Urinary bladder (tissue), 4 donors: Measurements from ENCODE around the gene TMEM200C. TPM values are rescaled to one million over a fixed set of nuclear protein-coding genes. Genes with fewer than 3 reads are reported as not detected.
A peak's percentile ranks its signal among the peaks of the same experiment; 100 is the strongest.

Experiments used
- DNase-seq: peaks from one replicate; pipeline ENCODE4 v3.0.0-alpha.2; 2015; ENCODE audit errors: extremely low spot score
- H3K27ac ChIP-seq: one replicate; pipeline ENCODE4 v1.5.1; 2013; ENCODE audit warnings: low read depth, mild to moderate bottlenecking, moderate library complexity
- H3K36me3 ChIP-seq: one replicate; pipeline ENCODE4 v1.6.1; 2013; ENCODE audit warnings: mild to moderate bottlenecking, moderate library complexity; ENCODE audit not compliant: insufficient read depth
- H3K4me1 ChIP-seq: one replicate; pipeline ENCODE4 v1.6.1; 2013; ENCODE audit warnings: mild to moderate bottlenecking, moderate library complexity; ENCODE audit not compliant: insufficient read depth
- H3K4me3 ChIP-seq: one replicate; pipeline ENCODE4 v1.5.1; 2013; ENCODE audit warnings: low read depth, low read length
- WGBS: extraction: QIAGEN DNeasy Blood & Tissue Kit; methylation state at CpG from one replicate; pipeline ENCODE4 v1.1.7; 2013; 5-methylcytosine and 5-hydroxymethylcytosine counted together
- polyA plus RNA-seq: library from polyadenylated mRNA; stranded (reverse); fragments of 200-250 nt; gene quantifications from one replicate; pipeline ENCODE4 v1.2.3, GENCODE V29; 2013
- total RNA-seq: library from RNA; depleted of rRNA; stranded (reverse); fragments of >200 nt; gene quantifications from one replicate; pipeline ENCODE4 v1.2.3, GENCODE V29; 2014
- donor health status: healthy with polysubstance abuse.
- donor health status: healthy.

Gene TMEM200C
- total and polyA plus RNA-seq, 2 donors: 1.3 to 2.2 TPM

GRCh38 chr18:5903386-5903785 is 8.1 kb upstream of the TMEM200C start:
- H3K27ac ChIP-seq: no peak overlapping the region
- H3K4me3 ChIP-seq: no peak overlapping the region
- H3K4me1 ChIP-seq: no peaks in the 10 kb centered on the region
- no peak for DNase-seq
- no peaks in the 10 kb centered on the region for H3K36me3 ChIP-seq
- 77% methylated on average over 10 of the region's 10 CpGs for WGBS

GRCh38 chr18:5900262-5900661 is 4.9 kb upstream of the TMEM200C start:
- Histone ChIP-seq H3K4me1 (no peaks in the 10 kb centered on the region), H3K36me3 (no peaks in the 10 kb centered on the region), H3K4me3 (no peak overlapping the region), H3K27ac (no peak overlapping the region)
- no peak for DNase-seq
- 61% methylated on average over 6 of the region's 6 CpGs for WGBS

- no peak for DNase-seq
- WGBS: 86% methylated on average over 3 of the region's 3 CpGs
- no peak overlapping the region for H3K27ac ChIP-seq
- no peak overlapping the region for H3K4me3 ChIP-seq
- H3K36me3 ChIP-seq: no peaks in the 10 kb centered on the region
- H3K4me1 ChIP-seq: no peaks in the 10 kb centered on the region
Measured at GRCh38 chr18:5899835-5900234, 4.5 kb upstream of the TMEM200C start.

- Histone ChIP-seq H3K36me3 (no peaks in the 10 kb centered on the region), H3K27ac (peak overlapping the region; percentile 74), H3K4me1 (no peaks in the 10 kb centered on the region), H3K4me3 (peak overlapping the region; percentile 69)
- WGBS: 2% methylated on average over 41 of the region's 41 CpGs
- DNase-seq: no peak
Measured at GRCh38 chr18:5895876-5896740, 786 bp upstream of the TMEM200C start.

- no peak for DNase-seq
- H3K36me3 ChIP-seq: no peaks in the 10 kb centered on the region
- 3% methylated on average over 56 of the region's 56 CpGs for WGBS
- H3K4me3 ChIP-seq: peak overlapping the region; percentile 69
- no peaks in the 10 kb centered on the region for H3K4me1 ChIP-seq
- no peak overlapping the region for H3K27ac ChIP-seq
Measured at GRCh38 chr18:5894611-5895298, 567 bp downstream of the TMEM200C start.

- no peaks in the 10 kb centered on the region for H3K36me3 ChIP-seq
- H3K27ac ChIP-seq: no peak overlapping the region
- no peaks in the 10 kb centered on the region for H3K4me1 ChIP-seq
- peak overlapping the region; percentile 69 for H3K4me3 ChIP-seq
- no peak for DNase-seq
- 26% methylated on average over 13 of the region's 13 CpGs for WGBS
Measured at GRCh38 chr18:5893956-5894610, 1.2 kb downstream of the TMEM200C start.

GRCh38 chr18:5892823-5893431 is 2.4 kb downstream of the TMEM200C start:
- no peak overlapping the region for H3K4me3 ChIP-seq
- no peak for DNase-seq
- no peak overlapping the region for H3K27ac ChIP-seq
- no peaks in the 10 kb centered on the region for H3K36me3 ChIP-seq
- H3K4me1 ChIP-seq: no peaks in the 10 kb centered on the region

- WGBS: 89% methylated on average over 15 of the region's 15 CpGs
- Histone ChIP-seq H3K4me1 (no peaks in the 10 kb centered on the region), H3K36me3 (no peaks in the 10 kb centered on the region), H3K4me3 (no peak overlapping the region), H3K27ac (no peak overlapping the region)
- DNase-seq: no peak
Measured at GRCh38 chr18:5891854-5892215, 3.5 kb downstream of the TMEM200C start.

- Histone ChIP-seq H3K4me1 (no peaks in the 10 kb centered on the region), H3K27ac (no peak overlapping the region), H3K36me3 (no peaks in the 10 kb centered on the region), H3K4me3 (peak overlapping the region; percentile 39)
- no peak for DNase-seq
- 31% methylated on average over 70 of the region's 70 CpGs for WGBS
Measured at GRCh38 chr18:5891184-5891853, 4.0 kb downstream of the TMEM200C start.

- H3K4me3 ChIP-seq: peak overlapping the region; percentile 39
Measured at GRCh38 chr18:5890331-5891183, 4.8 kb downstream of the TMEM200C start.

GRCh38 chr18:5885361-5885760 is 10.0 kb downstream of the TMEM200C start:
- Histone ChIP-seq H3K27ac (no peak overlapping the region), H3K36me3 (no peaks in the 10 kb centered on the region), H3K4me1 (no peaks in the 10 kb centered on the region), H3K4me3 (no peak overlapping the region)
- no peak for DNase-seq
- 74% methylated on average over 2 of the region's 2 CpGs for WGBS

More at GRCh38 chr18:5890331-5891183, 4.8 kb downstream of the TMEM200C start:
- Histone ChIP-seq H3K4me1 (no peaks in the 10 kb centered on the region), H3K36me3 (no peaks in the 10 kb centered on the region), H3K27ac (no peak overlapping the region)
- no peak for DNase-seq
- WGBS: 6% methylated on average over 106 of the region's 106 CpGs

- H3K27ac ChIP-seq: no peak overlapping the region
- H3K4me3 ChIP-seq: no peak overlapping the region
- no peaks in the 10 kb centered on the region for H3K36me3 ChIP-seq
- no peaks in the 10 kb centered on the region for H3K4me1 ChIP-seq
- DNase-seq: no peak
- WGBS: 93% methylated on average over 1 of the region's 1 CpG
Measured at GRCh38 chr18:5884375-5884774, 10.9 kb downstream of the TMEM200C start.
